ENCODE measurements around the gene SLK.

Gene SLK

GRCh38 chr10:104036069-104036384, 69.1 kb downstream of the SLK start:
- TF ChIP-seq CTCF (conservative IDR thresholded peaks at IDR 0.05) (no peak), ZFX (IDR thresholded peaks at IDR 0.05) (no peak)
- no peak overlapping the region for H3K27ac ChIP-seq

GRCh38 chr10:104036518-104037260, 69.7 kb downstream of the SLK start:
- H3K27ac ChIP-seq = no peak overlapping the region

GRCh38 chr10:104037261-104037951, 70.5 kb downstream of the SLK start:
- H3K27ac ChIP-seq = no peak overlapping the region

More at GRCh38 chr10:104036518-104037260, 69.7 kb downstream of the SLK start:
- TF ChIP-seq ZFX (IDR thresholded peaks at IDR 0.05) (no peak), CTCF (conservative IDR thresholded peaks at IDR 0.05) (no peak)

GRCh38 chr10:104038537-104038936, 71.6 kb downstream of the SLK start:
- H3K27ac ChIP-seq = no peak overlapping the region
- TF ChIP-seq CTCF (conservative IDR thresholded peaks at IDR 0.05) = no peak
- no peak for TF ChIP-seq ZFX (IDR thresholded peaks at IDR 0.05)

More at GRCh38 chr10:104037261-104037951, 70.5 kb downstream of the SLK start:
- no peak for TF ChIP-seq CTCF (conservative IDR thresholded peaks at IDR 0.05)
- no peak for TF ChIP-seq ZFX (IDR thresholded peaks at IDR 0.05)

GRCh38 chr10:104038958-104039752, 72.2 kb downstream of the SLK start:
- TF ChIP-seq ZFX (IDR thresholded peaks at IDR 0.05) (no peak), CTCF (conservative IDR thresholded peaks at IDR 0.05) (no peak)
- H3K27ac ChIP-seq = no peak overlapping the region

- no peak for TF ChIP-seq ZFX (IDR thresholded peaks at IDR 0.05)
- no peak for TF ChIP-seq CTCF (conservative IDR thresholded peaks at IDR 0.05)
- no peak overlapping the region for H3K27ac ChIP-seq
Observed at GRCh38 chr10:104040382-104040781, 73.4 kb downstream of the SLK start.

All from C4-2B (cell line).